ENCODE data around the gene GKAP1. TPM values are rescaled to one million over a fixed set of nuclear protein-coding genes. Genes with fewer than 3 reads are reported as not detected.
"Not testable (repeated sequence)": the region's sequence is repeated elsewhere in the genome, so short reads cannot be mapped to it uniquely, and the experiment has no call there.

Gene GKAP1
- total and polyA plus RNA-seq, 4 donors, result 3.2 to 10.9 (median 4.8) TPM

GRCh38 chr9:83707518-83707767 is 110.1 kb downstream of the GKAP1 start:
- Histone ChIP-seq H3K36me3 (ENCODE audit: control insufficient read depth in 4 of 4, insufficient read depth in 3 of 4, low read depth in 1 of 4, low read length in 3 of 4) (no peaks in the 10 kb centered on the region), H3K27ac (ENCODE audit: low read depth in 1 of 2, low read length in 2 of 2) (peak overlapping the region; percentile 99 to 100), H3K4me1 (ENCODE audit: control insufficient read depth in 4 of 4, insufficient read depth in 4 of 4, low read length in 3 of 4) (peaks cover 4 to 33% (median 5%) of the 10 kb centered on the region in 4 donors), H3K9me3 (ENCODE audit: control insufficient read depth in 4 of 4, low read length in 3 of 4) (no peaks in the 10 kb centered on the region), H3K9ac (ENCODE audit: low read depth in 1 of 2, low read length in 2 of 2) (peak overlapping the region; percentile 77 to 100), H3K4me3 (ENCODE audit: low read depth in 1 of 3, low read length in 3 of 3) (peak overlapping the region; percentile 82 to 93 (median 86)), H3K27me3 (ENCODE audit: control insufficient read depth in 4 of 4, insufficient read depth in 4 of 4, low read length in 3 of 4) (no peaks in the 10 kb centered on the region)
- TF ChIP-seq NR2F2 (IDR thresholded peaks at IDR 0.05) (no peak), RXRA (IDR thresholded peaks at IDR 0.05) (no peak), CTCF (IDR thresholded peaks at IDR 0.05; ENCODE audit: low read depth, low read length, missing input control) (no peak), HNF4G (IDR thresholded peaks at IDR 0.05) (no peak), FOXA2 (IDR thresholded peaks at IDR 0.05) (no peak)
- DNase-seq (ENCODE audit: low spot score), result no peak
- under 1% methylated on average over 26 of the region's 26 CpGs for WGBS

- H3K9ac ChIP-seq (ENCODE audit: low read depth in 1 of 2, low read length in 2 of 2), result peak overlapping the region; percentile 77 to 100
- H3K36me3 ChIP-seq (ENCODE audit: control insufficient read depth in 4 of 4, insufficient read depth in 3 of 4, low read depth in 1 of 4, low read length in 3 of 4), result no peaks in the 10 kb centered on the region
- peak overlapping the region; percentile 82 to 93 (median 86) for H3K4me3 ChIP-seq (ENCODE audit: low read depth in 1 of 3, low read length in 3 of 3)
- no peak for TF ChIP-seq ZBTB33 (IDR thresholded peaks at IDR 0.05)
- TF ChIP-seq REST (IDR thresholded peaks at IDR 0.05), result no peak
- no peak for TF ChIP-seq GABPA (IDR thresholded peaks at IDR 0.05 in 1 of 2, conservative IDR thresholded peaks at IDR 0.05 in 1 of 2)
- no peak for TF ChIP-seq HNF4A (conservative IDR thresholded peaks at IDR 0.05)
- no peak for TF ChIP-seq SP1 (IDR thresholded peaks at IDR 0.05)
- TF ChIP-seq FOXA2 (IDR thresholded peaks at IDR 0.05), result no peak
- no peak for TF ChIP-seq CTCF (IDR thresholded peaks at IDR 0.05; ENCODE audit: low read depth, low read length, missing input control)
- no peak for TF ChIP-seq MAX (IDR thresholded peaks at IDR 0.05)
- no peak for TF ChIP-seq ATF3 (IDR thresholded peaks at IDR 0.05)
- no peak for TF ChIP-seq RXRA (IDR thresholded peaks at IDR 0.05)
- TF ChIP-seq NR2F2 (IDR thresholded peaks at IDR 0.05), result no peak
- TF ChIP-seq TAF1 (conservative IDR thresholded peaks at IDR 0.05), result no peak
- H3K27me3 ChIP-seq (ENCODE audit: control insufficient read depth in 4 of 4, insufficient read depth in 4 of 4, low read length in 3 of 4), result no peaks in the 10 kb centered on the region
- peak; percentile 68 for DNase-seq (ENCODE audit: low spot score)
- peak overlapping the region; percentile 99 to 100 for H3K27ac ChIP-seq (ENCODE audit: low read depth in 1 of 2, low read length in 2 of 2)
- under 1% methylated on average over 42 of the region's 42 CpGs for WGBS
- peaks cover 4 to 33% (median 5%) of the 10 kb centered on the region in 4 donors for H3K4me1 ChIP-seq (ENCODE audit: control insufficient read depth in 4 of 4, insufficient read depth in 4 of 4, low read length in 3 of 4)
- no peaks in the 10 kb centered on the region for H3K9me3 ChIP-seq (ENCODE audit: control insufficient read depth in 4 of 4, low read length in 3 of 4)
Observed at GRCh38 chr9:83706676-83707517, 110.7 kb downstream of the GKAP1 start.

- Histone ChIP-seq H3K4me1 (ENCODE audit: control insufficient read depth in 4 of 4, insufficient read depth in 4 of 4, low read length in 3 of 4) (peaks cover 6 to 33% (median 11%) of the 10 kb centered on the region in 4 donors), H3K4me3 (ENCODE audit: low read depth in 1 of 3, low read length in 3 of 3) (peak overlapping the region in 1 of 3 donors; percentile 93)
- 75% methylated on average over 12 of the region's 12 CpGs for WGBS
- not testable (repeated sequence) for H3K36me3 ChIP-seq (ENCODE audit: control insufficient read depth in 4 of 4, insufficient read depth in 3 of 4, low read depth in 1 of 4, low read length in 3 of 4); DNase-seq (ENCODE audit: low spot score); H3K9me3 ChIP-seq (ENCODE audit: control insufficient read depth in 4 of 4, low read length in 3 of 4); H3K27me3 ChIP-seq (ENCODE audit: control insufficient read depth in 4 of 4, insufficient read depth in 4 of 4, low read length in 3 of 4); H3K27ac ChIP-seq (ENCODE audit: low read depth in 1 of 2, low read length in 2 of 2); H3K9ac ChIP-seq (ENCODE audit: low read depth in 1 of 2, low read length in 2 of 2)
Observed at GRCh38 chr9:83705219-83705651, 112.3 kb downstream of the GKAP1 start.

Measured in liver (tissue), 9 donors.